Measurements from ENCODE around the gene EPHB3. TPM values are rescaled to one million over a fixed set of nuclear protein-coding genes. Genes with fewer than 3 reads are reported as not detected.

Gene EPHB3
- total and polyA plus RNA-seq, 7 donors = 0.08 to 1.6 (median 0.63) TPM

- no peak for TF ChIP-seq CTCF (IDR thresholded peaks at IDR 0.05)
- Histone ChIP-seq H3K4me3 (no peak overlapping the region), H3K27ac (no peak overlapping the region), H3K27me3 (ENCODE audit: insufficient read depth in 3 of 3, low read length in 2 of 3) (peaks cover 0 to 37% (median 0%) of the 10 kb centered on the region in 3 donors), H3K36me3 (ENCODE audit: insufficient read depth in 1 of 2, low read depth in 1 of 2) (no peaks in the 10 kb centered on the region), H3K9me3 (no peaks in the 10 kb centered on the region), H3K4me1 (no peaks in the 10 kb centered on the region)
- 45 to 48% (median 46%) methylated on average over 8 of the region's 8 CpGs for WGBS, 3 donors
- intact Hi-C loops (cut with DNase I) = no loop called here
- ATAC-seq (no peak), DNase-seq (no peak)
These were observed 29.8 kb upstream of the EPHB3 start for GRCh38 chr3:184531626-184532280.

GRCh38 chr3:184532940-184533732, 28.4 kb upstream of the EPHB3 start:
- intact Hi-C loops (cut with DNase I) = no loop called here
- no peak for DNase-seq
- WGBS, 3 donors = 44 to 52% (median 51%) methylated on average over 8 of the region's 8 CpGs

GRCh38 chr3:184537885-184538665, 23.5 kb upstream of the EPHB3 start:
- DNase-seq = no peak
- Histone ChIP-seq H3K4me3 (no peak overlapping the region), H3K36me3 (ENCODE audit: insufficient read depth in 1 of 2, low read depth in 1 of 2) (no peaks in the 10 kb centered on the region), H3K4me1 (no peaks in the 10 kb centered on the region), H3K27ac (no peak overlapping the region), H3K27me3 (ENCODE audit: insufficient read depth in 3 of 3, low read length in 2 of 3) (peaks cover 0 to 31% (median 5%) of the 10 kb centered on the region in 3 donors), H3K9me3 (no peaks in the 10 kb centered on the region)
- WGBS, 3 donors = 47 to 57% (median 53%) methylated on average over 8 of the region's 8 CpGs
- intact Hi-C loops (cut with DNase I) = no loop called here
- ATAC-seq = no peak
- no peak for TF ChIP-seq CTCF (IDR thresholded peaks at IDR 0.05)

More at GRCh38 chr3:184532940-184533732, 28.4 kb upstream of the EPHB3 start:
- Histone ChIP-seq H3K9me3 (no peaks in the 10 kb centered on the region), H3K27me3 (ENCODE audit: insufficient read depth in 3 of 3, low read length in 2 of 3) (peaks cover 0 to 32% (median 0%) of the 10 kb centered on the region in 3 donors), H3K4me3 (no peak overlapping the region), H3K4me1 (no peaks in the 10 kb centered on the region), H3K27ac (no peak overlapping the region), H3K36me3 (ENCODE audit: insufficient read depth in 1 of 2, low read depth in 1 of 2) (no peaks in the 10 kb centered on the region)
- ATAC-seq = no peak
- no peak for TF ChIP-seq CTCF (IDR thresholded peaks at IDR 0.05)

- H3K9me3 ChIP-seq = no peaks in the 10 kb centered on the region
- no peak overlapping the region for H3K4me3 ChIP-seq
- DNase-seq = no peak
- ATAC-seq = no peak
- H3K27ac ChIP-seq = no peak overlapping the region
- intact Hi-C loops (cut with DNase I) = no loop called here
- H3K36me3 ChIP-seq (ENCODE audit: insufficient read depth in 1 of 2, low read depth in 1 of 2) = no peaks in the 10 kb centered on the region
- no peak for TF ChIP-seq CTCF (IDR thresholded peaks at IDR 0.05)
- peaks cover 0 to 29% (median 5%) of the 10 kb centered on the region in 3 donors for H3K27me3 ChIP-seq (ENCODE audit: insufficient read depth in 3 of 3, low read length in 2 of 3)
- H3K4me1 ChIP-seq = no peaks in the 10 kb centered on the region
- 68 to 69% (median 69%) methylated on average over 14 of the region's 14 CpGs for WGBS, 3 donors
These were observed 22.7 kb upstream of the EPHB3 start for GRCh38 chr3:184538666-184539431.
